Subcutaneous abdominal adipose tissue (tissue), 5 donors: ENCODE results near the gene NKAIN2.
"Not testable (repeated sequence)": the region's sequence is repeated elsewhere in the genome, so short reads cannot be mapped to it uniquely, and the experiment has no call there.

Source experiments
- H3K27ac ChIP-seq: one replicate; pipeline ENCODE4 v1.7.0; 2013; ENCODE audit warnings: low read depth, mild to moderate bottlenecking, inconsistent platforms, low read length, moderate library complexity
- H3K27me3 ChIP-seq, 5 donors: one replicate each; pipeline ENCODE4 v1.7.0; 2013; ENCODE audit warnings: low read length in 5 of 5, inconsistent platforms in 1 of 5; ENCODE audit not compliant: control insufficient read depth in 5 of 5, insufficient read depth in 4 of 5
- H3K36me3 ChIP-seq, 5 donors: one replicate each; pipeline ENCODE4 v1.7.0; 2013; ENCODE audit warnings: low read length in 5 of 5; ENCODE audit not compliant: control insufficient read depth in 5 of 5, insufficient read depth in 5 of 5
- H3K4me1 ChIP-seq, 5 donors: one replicate each; pipeline ENCODE4 v1.7.0; 2013; ENCODE audit warnings: low read length in 5 of 5, mild to moderate bottlenecking in 3 of 5, moderate library complexity in 1 of 5; ENCODE audit not compliant: control insufficient read depth in 5 of 5, insufficient read depth in 5 of 5
- H3K4me3 ChIP-seq, 5 donors: one replicate each; pipeline ENCODE4 v1.7.0; 2013; ENCODE audit warnings: low read length in 5 of 5, low read depth in 1 of 5
- H3K9ac ChIP-seq, 5 donors: one replicate each; pipeline ENCODE4 v1.7.0; 2013; ENCODE audit warnings: low read length in 5 of 5, mild to moderate bottlenecking in 4 of 5, moderate library complexity in 3 of 5
- H3K9me3 ChIP-seq, 5 donors: one replicate each; pipeline ENCODE4 v1.7.0; 2013; ENCODE audit warnings: low read length in 5 of 5; ENCODE audit not compliant: control insufficient read depth in 5 of 5
- donor health status: healthy.
- donor health status: healthy.
- donor health status: healthy.
- donor health status: healthy.
- donor health status: healthy.

The NKAIN2 gene

GRCh38 chr6:124679387-124679786 lies 875.7 kb downstream of the NKAIN2 start:
- no peaks in the 10 kb centered on the region for H3K27me3 ChIP-seq
- no peaks in the 10 kb centered on the region for H3K4me1 ChIP-seq
- peak overlapping the region in 1 of 5 donors; percentile 30 for H3K4me3 ChIP-seq

GRCh38 chr6:124682751-124683150 lies 879.1 kb downstream of the NKAIN2 start:
- no peaks in the 10 kb centered on the region for H3K4me1 ChIP-seq
- no peak overlapping the region for H3K9ac ChIP-seq
- no peak overlapping the region for H3K4me3 ChIP-seq
- no peaks in the 10 kb centered on the region for H3K27me3 ChIP-seq
- H3K27ac ChIP-seq, result no peak overlapping the region
- peaks cover 10 to 15% (median 12%) of the 10 kb centered on the region in 5 donors for H3K9me3 ChIP-seq
- H3K36me3 ChIP-seq, result no peaks in the 10 kb centered on the region

More at GRCh38 chr6:124679387-124679786, 875.7 kb downstream of the NKAIN2 start:
- H3K9me3 ChIP-seq, result peaks cover 9 to 15% (median 11%) of the 10 kb centered on the region in 5 donors
- H3K9ac ChIP-seq, result no peak overlapping the region
- no peak overlapping the region for H3K27ac ChIP-seq
- no peaks in the 10 kb centered on the region for H3K36me3 ChIP-seq

DNA sequence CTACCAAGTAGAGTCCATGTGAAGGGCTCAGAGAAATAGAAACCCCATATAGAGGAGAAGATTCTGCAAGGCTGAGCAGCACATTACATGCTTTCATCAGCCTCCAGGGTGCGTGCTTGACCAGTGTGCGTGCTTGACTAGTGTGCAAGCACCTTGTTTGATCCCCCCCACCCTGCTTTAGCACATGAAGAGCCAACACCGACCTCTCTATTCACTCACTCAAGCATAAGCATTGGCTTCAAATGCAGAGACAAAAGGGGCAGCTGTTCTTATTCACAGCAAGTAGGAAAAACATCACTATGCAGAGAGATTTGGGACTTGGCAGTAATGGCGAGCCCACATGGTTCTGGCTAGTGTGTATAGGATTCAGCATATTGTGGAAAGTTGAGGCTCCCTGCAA lies 879.8 kb downstream of the NKAIN2 start:
- Histone ChIP-seq H3K9me3 (peaks cover 7 to 14% (median 11%) of the 10 kb centered on the region in 5 donors), H3K4me3 (no peak overlapping the region), H3K9ac (no peak overlapping the region), H3K27ac (no peak overlapping the region), H3K27me3 (no peaks in the 10 kb centered on the region), H3K4me1 (no peaks in the 10 kb centered on the region), H3K36me3 (no peaks in the 10 kb centered on the region)

GRCh38 chr6:124684621-124685020 lies 881.0 kb downstream of the NKAIN2 start:
- Histone ChIP-seq H3K9ac (no peak overlapping the region), H3K36me3 (no peaks in the 10 kb centered on the region), H3K27ac (no peak overlapping the region), H3K4me1 (no peaks in the 10 kb centered on the region), H3K4me3 (no peak overlapping the region), H3K9me3 (peaks cover under 1 to 7% (median 4%) of the 10 kb centered on the region in 5 donors), H3K27me3 (no peaks in the 10 kb centered on the region)

DNA sequence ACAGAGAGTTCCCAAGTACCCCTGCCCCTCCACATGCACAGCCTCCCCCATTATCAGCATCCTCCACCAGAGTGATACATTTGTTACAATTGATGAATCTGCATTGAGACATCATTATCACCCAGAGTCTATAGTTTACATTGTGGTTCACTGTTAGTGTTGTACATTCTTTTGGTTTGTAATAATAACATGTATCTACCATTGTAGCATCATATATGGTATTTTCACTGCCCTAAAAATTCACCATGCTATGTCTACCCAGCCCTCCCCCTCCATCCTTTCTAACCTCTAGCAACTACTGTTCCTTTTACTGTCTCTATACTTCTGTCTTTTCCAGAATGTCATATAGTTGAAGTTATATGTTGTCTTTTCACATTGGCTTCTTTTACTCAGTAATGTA lies 884.7 kb downstream of the NKAIN2 start:
- no peak overlapping the region for H3K4me3 ChIP-seq
- peaks cover 0 to 7% (median 4%) of the 10 kb centered on the region in 5 donors for H3K9me3 ChIP-seq
- no peak overlapping the region for H3K9ac ChIP-seq
- no peaks in the 10 kb centered on the region for H3K27me3 ChIP-seq
- no peaks in the 10 kb centered on the region for H3K4me1 ChIP-seq
- no peak overlapping the region for H3K27ac ChIP-seq
- no peaks in the 10 kb centered on the region for H3K36me3 ChIP-seq

DNA sequence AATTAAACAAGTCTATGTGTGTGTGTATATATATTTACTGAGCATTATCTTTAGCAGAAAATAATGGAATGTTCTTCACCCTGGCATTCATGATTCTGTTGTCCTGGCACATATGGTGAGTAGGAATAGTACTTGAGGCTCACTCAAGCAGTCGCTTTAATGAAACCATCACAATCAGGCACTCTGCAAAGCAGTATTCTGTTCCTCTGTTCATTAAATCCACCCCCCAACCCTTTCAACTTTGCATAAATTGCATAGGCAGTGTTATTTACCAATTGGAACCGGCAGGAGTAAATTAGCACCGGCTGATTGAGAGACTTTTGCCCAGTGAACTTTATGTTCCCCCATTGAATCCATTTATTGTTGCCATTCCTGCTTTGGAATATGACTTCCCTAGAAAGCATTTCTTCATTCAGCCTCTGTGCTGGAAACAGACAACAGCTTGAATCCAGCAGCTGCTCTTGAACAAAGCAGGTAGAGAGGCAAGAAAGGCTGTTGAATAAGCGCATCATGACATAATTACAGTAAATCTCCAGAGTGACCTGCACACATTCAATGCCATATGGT lies 890.6 kb downstream of the NKAIN2 start:
- H3K27ac ChIP-seq, result no peak overlapping the region
- H3K4me1 ChIP-seq, result no peaks in the 10 kb centered on the region
- no peaks in the 10 kb centered on the region for H3K36me3 ChIP-seq

DNA sequence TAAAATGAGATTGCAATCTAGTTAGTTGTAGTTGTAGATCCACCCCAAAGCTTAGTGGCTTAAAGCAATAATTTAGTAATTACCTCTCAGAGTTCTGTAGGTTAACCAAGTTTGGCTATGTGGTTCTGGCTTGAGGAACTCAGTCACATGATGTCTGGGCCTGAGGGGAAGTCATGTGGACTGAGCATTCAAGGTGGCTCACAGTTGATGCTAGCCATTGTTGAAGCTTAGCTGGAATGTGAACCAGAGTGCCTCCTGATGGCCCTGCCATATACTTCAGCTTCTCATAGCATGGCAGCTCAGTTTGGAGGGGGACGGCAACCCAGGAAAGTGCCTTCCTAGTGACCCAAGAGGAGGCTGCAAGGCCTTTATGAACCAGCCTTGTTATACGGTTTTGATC lies 895.4 kb downstream of the NKAIN2 start:
- H3K4me1 ChIP-seq, result no peaks in the 10 kb centered on the region
- no peaks in the 10 kb centered on the region for H3K9me3 ChIP-seq
- H3K36me3 ChIP-seq, result no peaks in the 10 kb centered on the region
- no peaks in the 10 kb centered on the region for H3K27me3 ChIP-seq
- H3K9ac ChIP-seq, result no peak overlapping the region
- no peak overlapping the region for H3K27ac ChIP-seq
- H3K4me3 ChIP-seq, result no peak overlapping the region

More for the DNA sequence above, 890.6 kb downstream of the NKAIN2 start:
- Histone ChIP-seq H3K9ac (no peak overlapping the region), H3K4me3 (no peak overlapping the region), H3K9me3 (no peaks in the 10 kb centered on the region), H3K27me3 (no peaks in the 10 kb centered on the region)

DNA sequence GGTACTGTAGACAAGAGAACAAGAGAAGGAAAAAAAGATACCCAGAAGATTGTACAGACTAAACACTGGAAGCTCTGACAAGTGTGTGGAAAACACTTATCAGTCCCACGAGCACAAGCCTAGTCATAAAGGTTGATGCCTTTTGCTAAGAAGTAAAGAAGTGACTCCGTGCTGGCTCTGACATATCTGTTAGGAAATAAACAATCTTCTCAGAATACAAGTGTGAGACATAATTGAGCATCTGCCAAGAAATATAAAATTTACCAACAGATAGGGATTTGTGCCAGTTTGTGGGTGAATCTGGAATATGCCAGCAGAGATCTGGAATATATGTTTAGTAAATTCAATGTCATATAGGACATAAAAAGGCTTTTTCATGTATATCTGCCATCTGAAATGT lies 899.9 kb downstream of the NKAIN2 start:
- Histone ChIP-seq H3K4me1 (no peaks in the 10 kb centered on the region), H3K27me3 (no peaks in the 10 kb centered on the region), H3K9me3 (no peaks in the 10 kb centered on the region), H3K36me3 (no peaks in the 10 kb centered on the region), H3K9ac (no peak overlapping the region), H3K4me3 (no peak overlapping the region), H3K27ac (no peak overlapping the region)

GRCh38 chr6:124712532-124712931 lies 908.9 kb downstream of the NKAIN2 start:
- not testable (repeated sequence) for H3K36me3 ChIP-seq, H3K9ac ChIP-seq, H3K27me3 ChIP-seq, H3K4me1 ChIP-seq, H3K4me3 ChIP-seq, H3K9me3 ChIP-seq, H3K27ac ChIP-seq

GRCh38 chr6:124714728-124715127 lies 911.1 kb downstream of the NKAIN2 start:
- Histone ChIP-seq H3K27me3 (no peaks in the 10 kb centered on the region), H3K36me3 (no peaks in the 10 kb centered on the region), H3K9me3 (no peaks in the 10 kb centered on the region), H3K27ac (no peak overlapping the region), H3K9ac (no peak overlapping the region), H3K4me1 (no peaks in the 10 kb centered on the region), H3K4me3 (no peak overlapping the region)

DNA sequence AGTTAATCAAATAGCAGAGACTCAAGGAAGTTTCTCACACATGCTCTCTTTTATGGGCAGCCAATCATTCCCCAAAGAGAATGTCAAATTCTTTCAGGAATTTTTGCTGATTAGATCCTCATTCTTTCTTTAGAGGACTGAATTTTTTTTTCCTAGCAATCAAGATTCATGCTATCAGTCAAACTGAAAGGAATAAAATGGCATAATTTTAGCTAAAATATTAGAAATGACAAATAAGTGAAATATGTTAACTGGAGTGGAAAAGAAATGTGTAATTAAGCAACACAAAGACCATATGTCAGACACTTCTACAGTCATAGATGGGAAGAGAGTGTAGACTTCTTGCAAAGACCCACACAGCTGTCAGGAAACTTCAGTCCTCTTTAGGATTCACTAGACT lies 916.2 kb downstream of the NKAIN2 start:
- Histone ChIP-seq H3K36me3 (no peaks in the 10 kb centered on the region), H3K27ac (no peak overlapping the region), H3K9ac (no peak overlapping the region), H3K27me3 (no peaks in the 10 kb centered on the region), H3K4me3 (no peak overlapping the region), H3K4me1 (no peaks in the 10 kb centered on the region), H3K9me3 (no peaks in the 10 kb centered on the region)
